Bronchial epithelial cell (primary cell): ENCODE results near the gene MB21D2. TPM values are rescaled to one million over a fixed set of nuclear protein-coding genes. Genes with fewer than 3 reads are reported as not detected.
A peak's percentile ranks its signal among the peaks of the same experiment; 100 is the strongest.

Experiments
- DNase-seq: peaks from one replicate; pipeline ENCODE4 v3.0.0-alpha.2; 2010; ENCODE audit warnings: low read depth
- FAIRE-seq: peaks from 2 replicates; lab custom pipeline; 2011; peaks lifted over from hg19 to GRCh38; lab: Jason Lieb, UNC
- H3K27me3 ChIP-seq: 2 replicates; pipeline ENCODE4 v1.5.1; 2011; ENCODE audit warnings: low read length; ENCODE audit not compliant: control insufficient read depth, insufficient read depth
- H3K36me3 ChIP-seq: 2 replicates; pipeline ENCODE4 v1.5.1; 2011; ENCODE audit warnings: low read length; ENCODE audit not compliant: control insufficient read depth, insufficient read depth
- H3K4me3 ChIP-seq: 2 replicates; pipeline ENCODE4 v1.5.1; 2011; ENCODE audit warnings: mild to moderate bottlenecking, low read depth, low read length, control low read depth
- total RNA-seq: library from RNA; depleted of rRNA; stranded (reverse); fragments of >200 nt; gene quantifications from 2 replicates; pipeline ENCODE4 v1.2.1, GENCODE V29; 2014
- TF ChIP-seq, protein P1 (sequence below): IDR thresholded peaks from 2 replicates; pipeline ENCODE4 v1.5.1; 2011; ENCODE audit warnings: mild to moderate bottlenecking, moderate library complexity, low read length, control low read depth, inconsistent platforms; ENCODE audit not compliant: insufficient read depth, severe bottlenecking

MB21D2 gene
- total RNA-seq, 1 donor from 2014 or later, result 9.2 TPM

DNA sequence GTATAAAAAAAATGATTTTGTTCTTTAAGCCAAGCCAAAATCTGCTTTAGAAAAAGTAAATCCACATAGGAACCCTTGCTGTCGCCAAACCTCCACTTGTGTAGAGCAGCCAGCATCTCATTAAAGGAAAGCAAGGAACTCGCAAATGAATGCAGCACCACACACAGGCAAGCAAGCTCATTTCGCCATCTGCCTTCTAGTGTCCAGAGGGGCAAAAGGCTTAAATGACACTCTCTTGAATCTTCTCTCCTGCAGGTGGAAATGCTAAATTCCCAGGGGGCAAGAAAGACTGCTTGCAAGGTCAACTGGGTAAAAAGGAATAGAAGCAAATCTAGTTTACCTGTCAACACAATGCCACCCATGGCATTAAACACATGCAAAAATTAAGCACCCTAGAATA lies 2.4 kb downstream of the MB21D2 start:
- Histone ChIP-seq H3K4me3 (no peak overlapping the region), H3K36me3 (no peaks in the 10 kb centered on the region), H3K27me3 (no peaks in the 10 kb centered on the region)
- TF ChIP-seq, protein P1, sequence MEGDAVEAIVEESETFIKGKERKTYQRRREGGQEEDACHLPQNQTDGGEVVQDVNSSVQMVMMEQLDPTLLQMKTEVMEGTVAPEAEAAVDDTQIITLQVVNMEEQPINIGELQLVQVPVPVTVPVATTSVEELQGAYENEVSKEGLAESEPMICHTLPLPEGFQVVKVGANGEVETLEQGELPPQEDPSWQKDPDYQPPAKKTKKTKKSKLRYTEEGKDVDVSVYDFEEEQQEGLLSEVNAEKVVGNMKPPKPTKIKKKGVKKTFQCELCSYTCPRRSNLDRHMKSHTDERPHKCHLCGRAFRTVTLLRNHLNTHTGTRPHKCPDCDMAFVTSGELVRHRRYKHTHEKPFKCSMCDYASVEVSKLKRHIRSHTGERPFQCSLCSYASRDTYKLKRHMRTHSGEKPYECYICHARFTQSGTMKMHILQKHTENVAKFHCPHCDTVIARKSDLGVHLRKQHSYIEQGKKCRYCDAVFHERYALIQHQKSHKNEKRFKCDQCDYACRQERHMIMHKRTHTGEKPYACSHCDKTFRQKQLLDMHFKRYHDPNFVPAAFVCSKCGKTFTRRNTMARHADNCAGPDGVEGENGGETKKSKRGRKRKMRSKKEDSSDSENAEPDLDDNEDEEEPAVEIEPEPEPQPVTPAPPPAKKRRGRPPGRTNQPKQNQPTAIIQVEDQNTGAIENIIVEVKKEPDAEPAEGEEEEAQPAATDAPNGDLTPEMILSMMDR, result no peak
- DNase-seq (peak; percentile 29), FAIRE-seq (no peak)

DNA sequence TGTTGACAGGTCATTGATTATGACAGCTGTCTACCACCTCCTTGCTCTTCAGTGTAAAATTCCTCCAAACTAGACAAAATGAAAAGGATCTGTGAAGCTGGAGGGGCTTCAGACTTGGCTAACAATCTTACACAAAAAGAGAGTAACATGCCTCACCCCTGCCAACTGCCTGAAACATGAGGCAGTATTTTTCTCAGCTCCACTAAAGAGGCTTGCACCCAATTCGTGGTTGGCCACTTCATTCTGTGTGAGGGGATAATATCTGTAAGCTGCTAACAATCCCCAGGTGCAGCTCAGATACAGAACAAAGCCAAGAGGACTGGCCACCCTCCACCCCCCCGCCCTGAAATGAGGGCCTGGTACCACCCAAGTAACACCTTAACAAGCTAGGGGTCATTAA lies 2.8 kb downstream of the MB21D2 start:
- Histone ChIP-seq H3K36me3 (no peaks in the 10 kb centered on the region), H3K27me3 (no peaks in the 10 kb centered on the region), H3K4me3 (no peak overlapping the region)
- DNase-seq (no peak), FAIRE-seq (no peak)
- TF ChIP-seq, protein P1, result no peak

DNA sequence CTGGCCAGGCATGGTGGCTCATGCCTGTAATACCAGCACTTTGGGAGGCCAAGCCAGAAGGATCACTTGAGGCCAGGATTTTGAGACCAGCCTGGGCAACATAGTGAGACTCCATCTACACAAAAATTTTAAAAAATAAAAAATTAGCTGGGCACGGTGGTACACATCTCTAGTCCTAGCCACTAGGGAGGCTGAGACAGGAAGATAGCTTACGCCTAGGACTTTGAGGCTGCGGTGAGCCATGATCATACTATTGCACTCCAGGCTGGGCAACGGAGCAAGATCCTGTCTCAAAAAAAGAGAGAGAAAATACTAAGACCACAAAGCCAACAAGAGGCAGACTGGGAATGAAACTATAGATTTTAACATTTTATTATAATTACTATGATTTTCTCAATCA lies 4.1 kb downstream of the MB21D2 start:
- FAIRE-seq (no peak), DNase-seq (no peak)
- no peaks in the 10 kb centered on the region for H3K27me3 ChIP-seq
- TF ChIP-seq, protein P1, result no peak
- no peaks in the 10 kb centered on the region for H3K36me3 ChIP-seq
- H3K4me3 ChIP-seq, result no peak overlapping the region

DNA sequence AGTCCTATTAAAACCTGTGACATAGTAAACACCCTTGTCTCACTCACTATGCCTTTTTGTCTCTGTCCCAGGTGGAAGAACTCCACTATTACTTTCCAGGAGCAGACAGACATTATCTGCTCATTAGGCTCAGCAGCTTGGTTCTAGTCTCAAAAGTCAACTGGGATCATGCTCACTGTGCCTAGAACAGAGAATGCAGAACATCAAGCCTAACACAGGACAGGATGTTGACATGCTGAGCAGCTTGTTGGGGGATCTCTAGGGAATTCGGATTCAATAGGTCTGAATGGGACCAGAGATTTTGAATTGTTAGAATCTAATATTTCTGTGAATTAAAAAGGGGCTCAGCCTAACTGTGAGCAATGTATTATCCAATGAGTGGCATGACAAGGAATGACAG lies 6.4 kb downstream of the MB21D2 start:
- no peak for DNase-seq
- Histone ChIP-seq H3K4me3 (no peak overlapping the region), H3K36me3 (no peaks in the 10 kb centered on the region), H3K27me3 (no peaks in the 10 kb centered on the region)
- TF ChIP-seq, protein P1, result no peak
- FAIRE-seq, result no peak

DNA sequence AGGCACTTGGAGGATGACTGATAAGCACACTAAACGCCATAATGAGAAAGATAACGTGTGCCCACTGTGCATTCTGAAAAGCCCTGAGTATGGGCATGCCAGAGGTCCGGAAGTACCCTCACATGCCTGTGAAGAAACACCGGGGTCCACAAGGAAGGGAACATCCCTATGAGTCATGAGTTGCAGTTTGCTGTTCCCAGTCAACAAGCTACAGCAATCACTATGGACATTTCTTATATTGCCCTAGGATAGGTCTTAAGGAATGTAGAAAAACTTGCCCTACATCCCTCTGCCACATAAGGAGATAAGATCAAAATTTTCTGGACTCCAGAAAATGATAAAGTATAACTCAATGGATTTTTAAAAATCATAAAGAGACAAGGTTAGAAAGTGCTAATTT lies 9.9 kb downstream of the MB21D2 start:
- H3K36me3 ChIP-seq, result no peaks in the 10 kb centered on the region
- no peak overlapping the region for H3K4me3 ChIP-seq
- DNase-seq, result peak; percentile 85
- TF ChIP-seq, protein P1, result no peak
- no peak for FAIRE-seq
- H3K27me3 ChIP-seq, result no peaks in the 10 kb centered on the region

DNA sequence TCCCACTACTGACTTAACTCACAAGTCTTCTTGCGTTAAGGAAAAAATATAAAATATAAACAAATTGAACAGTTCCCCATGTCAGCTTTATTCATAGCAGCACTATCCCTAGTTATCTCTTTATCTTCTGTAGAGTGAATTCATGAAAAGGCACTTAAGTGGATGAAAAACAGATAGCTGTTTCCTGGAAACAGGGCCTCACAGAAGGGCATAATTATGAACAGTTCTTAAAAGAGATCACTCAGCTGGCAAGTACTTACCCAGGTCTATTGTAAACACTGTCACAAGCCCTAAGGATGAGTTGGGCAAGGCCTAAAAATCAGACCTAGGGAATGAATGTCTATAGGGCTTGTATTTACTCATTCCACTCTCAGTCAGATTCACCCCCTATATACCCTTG lies 10.7 kb downstream of the MB21D2 start:
- Histone ChIP-seq H3K36me3 (no peaks in the 10 kb centered on the region), H3K27me3 (no peaks in the 10 kb centered on the region), H3K4me3 (no peak overlapping the region)
- FAIRE-seq, result no peak
- peak; percentile 68 for DNase-seq
- TF ChIP-seq, protein P1, result no peak
